ENCODE data around the gene HAO1.
"Not testable (repeated sequence)": the region's sequence is repeated elsewhere in the genome, so short reads cannot be mapped to it uniquely, and the experiment has no call there.

HAO1 gene

DNA sequence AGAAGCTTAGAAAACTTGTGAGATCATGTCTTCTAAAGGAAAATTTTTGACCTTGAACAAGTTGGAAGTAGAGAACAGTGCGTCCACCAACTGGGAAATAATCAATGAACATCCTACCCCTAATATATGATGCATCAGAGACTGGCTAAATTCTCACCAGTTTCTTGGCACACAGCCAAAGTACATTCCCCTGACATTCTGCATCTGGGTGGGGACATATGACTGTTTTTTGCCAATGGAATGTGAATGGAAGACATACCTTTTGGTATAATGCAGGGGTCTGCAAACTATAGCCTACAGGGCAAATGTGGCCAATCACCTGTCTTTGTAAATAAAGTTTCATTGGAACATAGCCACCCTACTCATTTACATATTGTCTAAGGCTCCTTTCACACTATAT lies 84.7 kb downstream of the HAO1 start:
- no peak for DNase-seq (ENCODE audit: low read depth)

DNA sequence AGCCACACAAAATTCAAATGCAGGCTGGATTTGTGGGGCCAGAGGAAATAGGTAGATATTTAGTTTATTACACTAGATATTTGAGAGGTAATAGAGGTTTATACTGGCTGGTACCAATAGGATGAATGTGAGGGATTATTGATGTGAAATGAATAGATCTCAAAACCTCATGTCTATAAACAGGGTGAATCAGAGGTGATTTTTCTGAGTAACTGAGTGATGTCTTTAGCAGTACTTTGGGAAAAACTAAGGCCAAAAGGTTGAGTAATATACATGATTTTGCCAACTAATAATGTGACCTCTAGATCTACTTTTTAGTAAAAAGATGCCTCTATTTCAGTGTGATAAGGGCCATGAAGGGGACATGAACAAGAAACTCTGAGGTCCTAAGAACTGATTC lies 86.8 kb downstream of the HAO1 start:
- no peak for DNase-seq (ENCODE audit: low read depth)

DNA sequence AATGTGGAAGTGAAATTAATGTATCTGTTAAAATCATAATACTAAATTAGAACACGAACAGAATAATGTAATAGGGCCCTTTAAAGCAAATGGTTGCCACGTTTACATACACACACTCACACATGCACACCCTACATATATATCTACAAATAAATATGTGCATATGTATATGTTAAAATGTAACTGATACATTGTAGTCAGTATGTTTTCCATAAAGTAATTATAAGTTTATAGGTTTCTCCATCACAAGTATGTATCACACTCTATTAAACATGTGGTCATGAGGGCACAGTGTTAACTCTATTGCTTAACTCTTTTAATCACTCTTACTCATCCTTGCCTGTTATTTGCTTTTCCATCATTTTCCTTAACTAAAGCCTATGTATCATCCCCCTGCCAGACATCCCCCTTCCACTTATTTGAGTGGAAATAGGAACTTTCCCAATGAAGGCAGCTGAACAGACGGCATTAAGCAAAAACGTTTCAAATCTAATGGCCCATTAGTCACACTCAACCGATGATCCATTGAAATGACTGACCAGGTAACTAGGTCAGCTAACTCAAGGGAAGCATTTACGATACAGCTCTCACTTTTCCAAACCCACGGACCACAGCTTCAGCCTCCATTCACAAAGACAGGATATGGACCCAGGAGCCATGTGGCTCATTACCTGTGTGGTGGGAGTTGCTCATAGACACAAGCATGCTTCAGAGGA lies 89.3 kb downstream of the HAO1 start:
- no peak for DNase-seq (ENCODE audit: low read depth)

DNA sequence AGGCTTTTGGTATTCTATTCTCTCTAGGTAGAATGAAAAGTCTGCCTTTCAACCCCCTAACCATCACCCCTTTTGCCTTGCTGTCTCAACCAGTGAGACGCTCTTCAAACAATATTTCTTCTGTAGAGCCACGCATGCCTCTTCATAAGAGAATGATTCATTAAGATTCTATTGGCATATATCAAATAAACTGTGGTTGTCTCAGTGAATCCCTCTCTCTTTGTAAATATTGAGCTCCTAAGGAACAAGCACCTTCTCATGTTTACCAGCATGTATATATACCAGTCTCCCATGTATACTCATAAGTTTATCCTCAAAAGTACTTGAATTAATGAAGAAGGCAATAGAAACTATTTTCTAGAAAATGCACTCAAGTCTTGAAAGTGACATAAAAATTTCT lies 90.6 kb downstream of the HAO1 start:
- DNase-seq (ENCODE audit: low read depth): no peak

DNA sequence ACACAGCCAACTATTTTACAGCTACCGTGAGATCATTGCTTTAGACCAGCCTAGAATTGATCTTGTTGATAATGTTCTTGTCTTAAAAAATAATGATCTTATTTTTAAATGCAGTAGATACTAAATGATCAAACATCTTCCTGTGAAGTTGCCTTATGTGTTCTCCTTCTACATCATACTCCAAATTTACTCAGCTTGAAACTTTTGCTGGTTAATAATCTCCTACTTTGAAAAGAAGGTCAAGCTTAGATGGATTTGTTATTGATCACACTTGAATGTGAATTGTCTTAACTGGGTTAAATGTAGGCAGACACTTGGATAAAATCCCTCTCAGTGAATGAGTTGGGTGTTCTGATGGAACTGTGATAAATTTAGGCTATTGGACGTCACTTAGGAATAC lies 91.9 kb downstream of the HAO1 start:
- DNase-seq (ENCODE audit: low read depth): no peak

DNA sequence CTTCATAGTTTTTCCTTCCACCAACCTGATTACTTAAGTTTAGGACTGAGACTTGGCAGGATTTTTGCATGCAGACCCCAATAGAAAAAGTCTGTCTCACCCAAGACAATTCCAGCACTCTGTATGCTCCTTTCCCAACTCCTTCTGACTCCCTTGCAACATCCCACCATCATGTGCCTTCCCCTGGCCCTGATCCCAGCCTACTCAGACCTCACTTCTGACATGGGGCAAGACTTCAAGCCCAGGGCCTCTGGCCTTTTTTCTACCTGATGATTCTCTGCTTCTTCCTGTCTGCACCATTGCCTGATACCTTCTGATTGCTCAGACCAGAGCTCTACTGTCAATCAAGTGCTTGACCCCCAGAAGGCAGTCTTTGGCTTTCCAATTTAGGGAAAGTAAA lies 96.6 kb downstream of the HAO1 start:
- no peak for DNase-seq (ENCODE audit: low read depth)

DNA sequence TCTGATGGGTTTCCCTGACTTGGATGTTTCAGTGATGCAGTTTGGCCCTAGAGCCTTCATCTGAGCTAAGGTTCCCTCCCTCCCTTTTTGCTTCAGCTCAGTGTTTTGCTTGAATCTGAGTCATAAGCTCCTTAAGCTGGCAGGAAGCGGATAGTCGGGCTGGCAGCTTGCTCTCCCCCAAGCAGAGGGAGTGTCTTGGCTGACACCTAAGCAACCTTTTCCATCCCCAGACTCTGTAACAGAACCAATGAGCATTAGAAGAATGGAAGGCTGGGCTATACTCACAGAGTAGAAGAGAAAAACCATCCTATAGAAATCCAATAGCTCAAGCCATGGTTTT lies 98.3 kb downstream of the HAO1 start:
- DNase-seq (ENCODE audit: low read depth): peak; percentile 48

DNA sequence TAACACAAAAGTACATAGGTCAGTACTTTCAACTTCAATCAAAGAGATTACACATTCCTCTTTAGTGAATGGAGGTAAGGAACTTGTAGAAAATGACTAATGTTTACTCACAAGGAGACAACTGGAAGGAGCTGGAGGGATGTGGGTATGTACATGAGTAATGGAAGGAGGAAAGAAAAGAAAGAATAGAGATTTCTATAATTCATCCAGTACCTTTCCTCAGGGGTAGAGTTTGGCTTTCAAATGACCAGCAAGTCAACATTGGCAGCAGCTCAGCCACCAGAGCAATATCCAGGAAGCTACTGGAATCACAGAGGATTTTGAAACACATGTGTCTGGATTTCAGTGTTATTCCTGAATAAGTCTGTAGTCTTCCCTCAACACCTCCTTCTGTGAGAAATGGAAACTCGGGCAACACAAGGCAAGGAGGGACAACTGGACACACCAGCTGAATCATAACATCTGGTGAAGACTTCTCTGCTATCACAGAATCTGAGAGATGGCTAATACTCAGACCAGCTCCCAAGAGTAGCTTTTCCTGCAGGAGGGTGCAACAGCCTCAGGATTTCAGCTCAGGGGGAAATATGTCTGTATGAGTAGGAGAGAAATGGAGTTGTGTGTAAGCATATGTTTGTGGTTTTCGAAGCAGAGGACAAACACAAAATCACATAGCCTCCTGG lies 98.8 kb downstream of the HAO1 start:
- no peak for DNase-seq (ENCODE audit: low read depth)

DNA sequence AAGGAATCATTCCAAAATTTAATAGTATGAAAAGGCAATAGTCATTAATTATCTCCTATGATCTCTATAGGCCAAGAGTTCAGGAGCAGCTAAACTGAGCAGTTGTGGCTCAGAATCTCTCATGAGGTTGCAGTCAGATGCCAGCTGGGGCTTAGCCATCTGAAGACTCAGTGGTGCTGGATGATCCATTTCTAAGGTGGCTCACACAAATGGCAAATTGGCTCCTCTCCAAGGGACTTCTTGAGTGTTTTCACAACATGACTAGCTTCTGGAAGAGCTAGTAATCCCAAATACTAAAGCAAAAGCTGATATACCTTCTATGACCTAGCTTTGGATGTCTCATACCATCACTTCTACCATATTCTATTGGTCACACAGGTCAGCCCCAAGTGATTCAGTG lies 104.2 kb downstream of the HAO1 start:
- DNase-seq (ENCODE audit: low read depth): no peak

DNA sequence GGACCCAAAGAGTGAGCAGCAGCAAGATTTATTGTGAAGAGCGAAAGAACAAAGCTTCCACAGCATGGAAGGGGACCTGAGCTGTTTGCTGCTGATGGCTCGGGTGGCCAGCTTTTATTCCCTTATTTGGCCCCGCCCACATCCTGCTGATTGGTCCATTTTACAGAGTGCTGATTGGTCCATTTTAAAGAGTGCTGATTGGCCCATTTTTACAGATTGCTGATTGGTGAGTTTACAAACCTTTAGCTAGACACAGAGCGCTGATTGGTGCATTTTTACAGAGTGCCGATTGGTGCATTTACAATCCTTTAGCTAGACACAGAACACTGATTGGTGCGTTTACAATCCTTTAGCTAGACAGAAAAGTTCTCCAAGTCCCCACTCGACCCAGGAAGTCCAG lies 105.8 kb downstream of the HAO1 start:
- DNase-seq (ENCODE audit: low read depth): not testable (repeated sequence)

Measured in GM04504 (cell line).